Hematopoietic multipotent progenitor cell treated with erythropoietin and hydrocortisone succinate and interleukin-3 and kit ligand, for 6 days (in vitro differentiated cells): Measurements from ENCODE around the gene SMTNL1.

Experiments used
- DNase-seq: peaks from one replicate; pipeline ENCODE4 v3.0.0-alpha.2; 2015

SMTNL1 gene, protein sequence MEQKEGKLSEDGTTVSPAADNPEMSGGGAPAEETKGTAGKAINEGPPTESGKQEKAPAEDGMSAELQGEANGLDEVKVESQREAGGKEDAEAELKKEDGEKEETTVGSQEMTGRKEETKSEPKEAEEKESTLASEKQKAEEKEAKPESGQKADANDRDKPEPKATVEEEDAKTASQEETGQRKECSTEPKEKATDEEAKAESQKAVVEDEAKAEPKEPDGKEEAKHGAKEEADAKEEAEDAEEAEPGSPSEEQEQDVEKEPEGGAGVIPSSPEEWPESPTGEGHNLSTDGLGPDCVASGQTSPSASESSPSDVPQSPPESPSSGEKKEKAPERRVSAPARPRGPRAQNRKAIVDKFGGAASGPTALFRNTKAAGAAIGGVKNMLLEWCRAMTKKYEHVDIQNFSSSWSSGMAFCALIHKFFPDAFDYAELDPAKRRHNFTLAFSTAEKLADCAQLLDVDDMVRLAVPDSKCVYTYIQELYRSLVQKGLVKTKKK

DNA sequence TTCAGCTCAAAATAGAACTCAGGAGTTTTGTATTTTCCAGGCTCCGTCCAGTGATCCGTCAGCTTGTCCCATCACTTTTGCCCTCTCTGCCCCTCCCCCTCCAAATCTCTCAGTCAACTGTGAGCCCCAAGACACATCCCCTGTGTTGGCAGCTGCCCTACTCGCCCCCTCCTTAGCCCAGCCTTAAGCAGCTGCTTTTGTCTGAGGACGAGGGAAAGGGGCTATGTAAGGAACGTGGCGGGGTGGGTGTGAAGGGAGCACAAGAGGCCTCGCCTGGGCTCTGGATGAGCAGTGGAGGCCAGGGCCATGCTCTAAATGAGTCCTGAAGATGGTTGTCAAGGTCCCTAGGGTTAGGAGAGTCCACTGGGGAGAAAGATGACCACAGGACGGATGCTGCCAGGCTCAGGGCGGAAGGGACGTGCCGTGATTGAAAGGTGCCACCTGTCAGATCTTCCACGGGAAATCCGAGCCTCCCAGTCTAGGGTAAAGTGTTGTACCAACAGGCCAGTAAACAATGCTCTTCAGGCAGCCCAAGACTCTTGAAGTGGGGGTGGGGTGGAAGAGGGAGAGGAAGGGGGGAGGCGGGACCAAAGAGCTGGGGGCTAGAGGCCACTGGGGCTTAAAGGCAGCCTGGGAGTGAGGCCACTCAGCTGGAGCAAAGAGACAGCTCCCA is at the start of gene SMTNL1:
SMTNL1 (plus strand) TSS at position 649 of the 673 bp plus-strand sequence. CDS start 5,048 bp downstream, outside the sequence.
- DNase-seq: no peak

DNA sequence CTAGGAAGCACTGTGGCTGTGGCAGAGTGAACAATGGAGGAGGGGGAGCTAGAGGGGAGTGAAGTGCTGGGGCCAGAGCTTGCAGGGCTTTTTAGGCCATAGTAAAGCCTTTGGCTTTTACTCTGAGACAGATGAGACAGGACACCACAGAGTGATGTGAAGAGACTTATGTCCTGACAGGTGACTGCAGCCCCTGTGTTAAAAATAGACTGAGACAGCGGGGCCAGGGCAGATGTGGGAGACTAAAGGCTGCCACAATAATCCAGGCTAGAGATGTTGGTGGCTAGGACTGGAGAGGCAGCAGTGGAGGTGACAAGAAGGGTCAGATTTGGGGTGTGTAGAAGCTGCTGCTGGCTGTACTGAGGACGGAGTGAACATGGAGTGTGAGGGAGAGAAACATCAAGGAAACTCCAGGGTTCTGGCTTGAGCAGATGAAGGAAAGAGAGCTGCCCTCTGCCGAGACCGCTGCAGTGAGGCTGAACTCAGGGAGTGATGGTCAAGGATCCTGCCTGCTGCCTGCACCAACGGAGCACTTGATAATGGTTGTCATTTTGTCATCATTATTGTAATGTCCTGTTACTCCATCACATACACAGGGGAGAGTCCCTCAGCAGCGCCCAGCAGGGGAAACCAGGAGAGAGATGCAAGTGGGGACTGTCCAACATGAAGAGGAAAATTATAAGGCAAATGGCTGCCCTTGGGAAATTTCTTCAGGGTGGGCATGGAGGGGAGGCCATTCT is 49.3 kb upstream of the SMTNL1 start:
- no peak for DNase-seq

DNA sequence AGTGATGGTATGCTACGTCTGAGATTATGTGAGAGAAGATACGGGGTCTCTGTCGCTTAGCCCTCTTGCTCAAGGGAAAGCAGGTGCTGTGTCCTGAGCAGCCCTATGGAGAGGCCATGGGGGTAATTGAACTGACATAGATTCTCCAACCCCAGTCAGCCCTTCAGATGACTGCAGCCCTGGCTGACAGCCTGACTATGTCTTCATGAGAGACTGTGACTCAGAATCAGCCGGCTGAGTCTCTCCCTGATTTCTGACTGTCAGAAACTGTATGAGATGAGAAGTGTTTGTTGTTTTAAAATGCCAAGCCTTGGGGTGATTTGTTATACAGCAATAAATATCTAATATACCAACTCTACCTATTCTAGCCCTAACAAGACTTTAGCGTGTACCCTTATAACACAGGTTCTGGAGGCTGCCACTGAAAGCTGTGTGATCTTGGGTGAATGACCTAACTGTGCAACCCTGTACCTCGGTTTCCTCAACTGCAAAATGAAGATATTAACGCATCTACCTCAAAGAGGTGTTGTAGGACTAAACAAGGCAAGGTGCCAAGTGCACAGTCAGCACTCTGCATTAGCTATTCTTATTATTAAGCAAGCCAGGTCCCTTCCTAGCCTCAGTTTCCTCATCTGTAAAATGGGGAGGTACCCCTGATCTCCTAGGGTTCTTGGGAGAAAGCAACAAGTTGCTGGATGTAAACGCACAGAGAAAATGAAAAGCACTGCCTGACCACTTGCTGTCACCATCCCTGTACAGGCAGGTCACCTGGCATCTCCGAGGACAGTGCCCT is 46.7 kb upstream of the SMTNL1 start:
- no peak for DNase-seq

DNA sequence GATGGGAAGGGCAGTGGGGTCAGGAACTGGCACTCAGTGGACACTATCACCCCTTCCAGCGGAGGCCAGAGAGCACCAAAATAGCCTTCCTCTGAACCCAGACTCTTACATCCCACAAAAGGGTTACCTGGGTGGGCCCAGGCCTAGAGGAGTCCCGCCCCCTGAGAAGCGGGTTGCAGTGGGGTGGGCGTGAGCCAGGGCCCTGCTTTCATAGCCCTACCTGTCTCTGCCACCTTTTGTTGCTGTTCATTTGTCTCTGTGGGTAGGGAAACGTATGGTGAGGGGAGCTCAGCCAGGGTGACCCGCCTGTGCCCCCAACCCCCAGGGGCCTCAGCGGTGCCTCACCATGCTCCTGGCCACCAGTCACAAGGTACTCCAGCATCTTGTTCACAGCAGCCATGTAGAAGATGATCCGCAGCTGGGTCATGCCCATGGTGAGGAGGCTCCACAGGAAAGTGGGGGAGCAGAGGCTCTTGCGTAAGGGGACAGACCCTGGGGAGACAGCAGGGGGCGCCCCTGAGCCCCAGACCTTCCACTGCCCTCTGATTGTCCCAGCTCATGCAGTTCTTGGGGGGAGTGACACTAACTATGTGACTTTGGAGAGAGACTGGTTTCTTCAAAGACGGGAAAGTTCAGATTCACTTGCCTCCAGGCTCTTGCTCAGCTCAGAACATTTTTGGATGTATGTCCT is 45.9 kb upstream of the SMTNL1 start:
- peak; percentile 87 for DNase-seq

DNA sequence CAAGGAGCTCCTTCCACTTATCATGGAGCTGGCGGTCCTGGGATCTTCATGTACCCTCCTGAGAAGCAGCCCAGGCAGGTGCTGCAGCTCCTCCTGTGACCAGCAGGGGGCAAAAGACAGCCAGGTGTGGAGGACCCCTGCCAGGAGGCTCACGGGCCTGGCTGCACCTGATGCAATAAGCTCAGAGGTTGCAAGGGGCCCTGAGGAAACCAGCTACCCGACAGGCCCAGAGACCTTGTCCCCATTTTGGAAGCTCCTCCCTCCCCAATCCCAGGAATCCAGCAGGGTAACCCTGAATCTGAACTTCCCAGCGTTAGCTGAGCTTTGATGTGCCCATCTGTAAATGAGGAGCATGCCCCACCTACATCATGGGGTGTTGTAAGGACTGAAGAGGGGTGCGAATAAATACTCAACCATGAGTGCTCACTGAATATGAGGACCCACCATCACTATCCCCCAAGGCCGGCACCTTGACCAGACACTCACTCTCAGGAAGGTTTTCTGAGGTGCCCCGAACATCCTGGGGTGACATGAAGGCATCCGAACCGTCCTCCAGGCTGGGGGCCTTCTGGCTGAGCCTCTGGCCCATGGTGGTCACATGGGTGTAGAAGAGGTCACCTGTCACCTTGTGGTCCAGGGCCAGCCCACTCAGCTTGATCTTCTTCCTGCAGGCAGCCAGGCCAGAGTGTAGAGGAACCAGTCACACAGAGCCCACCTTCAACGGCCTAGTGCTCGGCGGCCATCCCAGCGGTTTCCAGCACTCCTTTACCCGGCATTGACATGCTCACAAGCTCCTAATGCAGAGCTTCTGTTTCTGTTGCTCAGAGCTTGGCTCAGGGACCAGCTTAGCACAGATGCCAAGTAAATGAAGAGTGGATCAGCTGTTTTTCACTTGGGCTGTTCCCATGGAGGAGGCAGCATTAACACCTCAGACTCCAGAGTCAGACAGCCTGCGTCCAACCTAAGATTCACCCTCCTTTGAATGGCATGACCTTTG is 43.6 kb upstream of the SMTNL1 start:
- peak; percentile 54 for DNase-seq

DNA sequence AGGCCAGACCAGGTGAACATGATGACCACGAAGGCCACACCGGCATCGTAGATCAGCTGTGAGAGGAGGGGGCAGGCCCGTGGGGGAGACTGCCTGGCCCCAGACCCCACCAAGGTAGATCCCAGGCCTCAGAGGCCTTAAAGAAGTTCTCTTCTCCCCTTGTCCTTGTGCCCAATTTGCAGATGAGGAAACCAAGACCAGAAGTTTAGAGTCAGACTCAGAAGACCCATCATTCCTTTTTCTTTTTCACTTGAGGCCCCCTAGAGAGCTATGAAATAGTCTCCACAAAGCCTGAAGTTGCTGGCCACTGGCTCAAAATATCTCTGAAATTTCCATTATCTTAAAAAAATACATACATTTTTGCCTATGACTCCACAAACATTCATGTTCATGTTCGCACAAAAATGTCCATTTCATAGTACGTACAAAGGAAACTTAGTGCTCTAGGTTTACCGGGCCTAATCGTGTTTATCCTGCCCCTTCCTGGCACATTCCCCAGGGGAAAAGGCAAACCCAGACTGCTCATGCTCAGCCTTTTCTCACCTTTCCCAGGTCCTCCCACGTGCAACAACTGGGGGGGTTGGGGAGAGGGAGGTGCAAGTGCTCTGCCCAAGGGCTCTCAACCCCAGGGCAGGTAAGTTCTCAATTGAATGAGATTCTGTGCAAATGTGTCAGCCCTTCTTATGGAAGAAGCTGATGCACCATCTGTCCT is 41.1 kb upstream of the SMTNL1 start:
- no peak for DNase-seq

DNA sequence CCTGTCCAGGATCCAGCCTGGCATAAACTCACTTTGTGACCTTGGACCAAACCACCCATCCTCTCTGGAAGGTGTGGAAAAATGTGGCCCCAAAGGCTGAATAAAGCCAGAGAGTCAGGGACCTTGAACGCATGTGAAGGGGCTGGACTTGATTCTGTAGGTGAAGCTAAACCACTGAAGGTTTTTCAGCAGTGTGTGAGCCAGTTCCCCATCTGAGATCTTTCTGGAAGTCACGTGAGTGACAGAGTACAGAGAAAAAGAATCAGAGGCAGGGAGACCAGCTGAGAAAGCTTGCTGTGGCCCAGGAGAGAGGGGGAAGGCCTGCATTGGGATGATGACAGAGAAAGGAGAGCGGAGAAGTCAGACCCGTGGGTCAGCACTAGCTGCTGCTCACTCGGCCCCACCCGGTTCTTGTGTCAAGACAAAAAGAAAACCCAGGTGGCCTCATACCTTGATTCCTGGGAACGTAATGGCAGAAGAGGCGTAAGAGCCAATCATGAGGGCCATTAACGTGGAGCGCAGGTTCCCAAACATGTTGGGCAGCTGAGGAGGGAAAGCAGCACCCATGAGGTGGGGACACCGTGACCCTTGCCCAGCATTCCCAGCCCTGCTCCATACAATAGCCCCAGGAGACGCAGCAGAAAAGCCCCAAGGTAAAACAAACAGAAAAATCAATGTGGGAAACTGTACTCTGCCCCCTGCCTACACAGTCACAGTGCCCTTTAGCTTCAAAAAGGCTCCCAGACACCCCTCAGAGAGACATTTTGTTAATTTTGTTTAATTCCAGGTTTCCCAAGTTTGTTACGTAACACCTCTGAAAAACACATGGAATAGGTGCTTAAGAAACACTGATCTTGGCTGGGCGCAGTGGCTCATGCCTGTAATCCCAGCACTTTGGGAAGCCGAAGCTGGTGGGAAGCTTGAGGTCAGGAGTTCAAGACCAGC is 39.8 kb upstream of the SMTNL1 start:
- no peak for DNase-seq

DNA sequence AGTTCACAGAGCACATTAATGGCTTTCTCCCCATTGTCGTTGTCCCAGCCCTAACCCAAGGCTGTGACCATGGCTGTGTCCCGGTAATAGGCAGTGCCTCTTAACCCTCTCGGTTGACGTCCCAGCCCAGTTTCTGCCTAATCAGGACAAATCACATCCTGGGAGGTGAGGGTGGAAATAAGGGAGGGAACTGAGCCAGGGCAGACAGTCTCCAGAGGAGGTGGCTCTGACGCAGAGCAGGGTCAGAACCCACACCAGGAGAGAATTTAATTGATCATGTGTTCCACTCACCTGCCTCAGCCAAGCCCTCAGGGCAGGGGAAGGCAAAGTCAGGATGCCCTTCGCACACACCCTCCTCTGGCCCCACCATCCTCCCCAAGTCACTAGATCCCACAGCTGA is 38.9 kb upstream of the SMTNL1 start:
- no peak for DNase-seq

DNA sequence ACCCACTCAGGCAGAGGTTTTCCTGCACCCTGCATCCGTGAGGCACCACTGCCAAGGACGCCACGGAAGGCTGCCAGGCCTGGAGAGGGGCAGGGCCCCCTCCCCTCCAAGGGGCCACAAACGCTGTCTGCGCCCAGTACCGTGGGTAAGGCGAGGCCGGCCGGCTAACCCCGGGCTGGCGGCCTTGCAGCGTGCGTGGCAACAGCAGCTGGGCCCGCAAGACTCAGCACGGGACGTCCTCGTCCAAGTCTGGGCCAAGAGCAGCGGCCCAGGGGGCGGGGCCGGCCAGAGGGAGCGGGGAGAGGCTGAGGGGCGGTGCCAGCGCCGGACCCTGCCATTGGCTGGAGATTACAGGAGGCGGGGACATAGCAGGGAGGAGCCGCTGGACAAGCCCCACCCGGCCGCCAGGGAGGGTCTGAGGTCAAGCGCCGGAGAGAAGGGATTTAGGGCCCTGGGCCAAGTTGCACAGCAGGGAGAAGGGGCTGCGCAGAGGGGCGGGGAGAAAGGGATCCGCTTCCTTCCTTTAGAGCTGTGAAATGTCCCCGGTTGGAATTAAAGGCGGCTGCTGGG is 37.9 kb upstream of the SMTNL1 start:
- peak; percentile 94 for DNase-seq

DNA sequence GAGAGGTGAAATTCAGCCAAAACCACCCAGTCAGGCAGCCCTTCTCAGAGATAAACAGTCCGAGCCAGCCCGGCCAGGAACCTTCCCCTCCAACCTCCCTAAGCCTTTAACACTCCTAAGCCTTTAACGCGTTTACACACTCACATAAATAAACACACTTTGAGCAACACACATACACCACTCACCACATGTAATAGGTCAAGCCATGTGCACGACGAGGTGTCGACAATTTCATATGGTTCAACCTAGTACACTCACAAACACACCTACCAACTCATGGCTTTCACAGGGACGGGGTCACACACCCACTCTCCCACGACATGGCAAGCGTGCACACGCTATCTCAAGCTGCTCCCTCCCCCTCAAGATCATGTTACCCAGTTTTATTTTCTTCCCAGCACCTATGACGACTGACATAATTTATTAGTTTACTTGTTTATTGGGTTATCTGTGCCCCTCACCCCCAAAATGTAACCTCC is 37.4 kb upstream of the SMTNL1 start:
- no peak for DNase-seq

DNA sequence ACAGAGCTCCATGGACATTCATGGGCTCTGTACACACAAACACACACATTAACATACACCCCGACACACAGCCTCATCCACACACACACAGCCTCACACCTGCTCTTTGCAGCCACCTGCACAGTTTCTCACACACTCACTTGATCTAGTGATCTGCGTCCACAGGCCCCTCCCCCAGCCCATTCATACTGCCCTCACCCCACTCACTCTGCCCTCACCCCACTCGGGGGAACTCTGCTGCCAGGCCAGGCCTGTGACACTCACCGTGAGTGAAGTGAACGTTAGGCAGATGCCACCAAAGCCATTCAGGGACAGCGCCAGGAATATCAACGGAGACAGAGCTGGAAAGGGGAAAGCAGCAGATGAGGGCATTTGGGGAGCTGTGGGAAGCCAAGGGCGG is 36.9 kb upstream of the SMTNL1 start:
- no peak for DNase-seq

DNA sequence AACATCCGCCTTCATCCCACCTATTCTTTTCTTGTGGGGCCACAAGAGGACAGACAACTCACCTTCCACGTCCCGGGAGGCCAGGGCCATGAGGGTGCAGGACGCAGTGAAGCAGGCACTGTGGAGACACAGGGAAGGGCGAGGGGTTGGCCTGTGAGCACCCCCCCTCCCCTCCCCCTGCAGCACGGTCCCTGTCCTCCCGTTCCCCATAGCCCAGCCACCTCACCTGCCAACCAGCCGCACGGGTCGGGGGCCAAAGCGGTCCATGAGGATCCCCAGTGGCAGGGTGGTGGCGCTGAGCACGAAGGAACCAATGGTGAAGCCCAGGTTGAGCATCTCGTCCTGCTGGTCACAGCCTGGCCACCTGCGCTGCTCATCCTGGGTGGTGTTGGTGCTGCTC is 36.5 kb upstream of the SMTNL1 start:
- no peak for DNase-seq

DNA sequence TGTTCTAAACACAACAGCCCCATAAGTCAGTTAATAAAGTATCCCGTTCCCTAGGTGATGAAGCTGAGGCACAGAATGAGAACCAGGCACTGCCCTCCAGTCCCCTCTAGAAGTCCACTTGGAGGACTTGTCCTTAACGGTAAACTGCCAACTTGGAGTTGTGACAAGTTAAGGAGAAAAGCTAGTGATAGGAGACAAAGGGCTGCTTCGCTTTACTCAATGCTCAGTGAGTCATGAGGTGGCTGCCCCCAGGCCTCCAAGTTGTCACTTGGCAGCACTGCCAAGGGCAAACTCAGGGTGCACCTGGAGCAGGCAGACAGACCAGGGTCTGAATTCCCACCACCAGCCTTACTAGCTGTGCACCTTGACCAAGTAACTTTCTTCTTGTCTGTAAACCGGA is 35.4 kb upstream of the SMTNL1 start:
- no peak for DNase-seq

DNA sequence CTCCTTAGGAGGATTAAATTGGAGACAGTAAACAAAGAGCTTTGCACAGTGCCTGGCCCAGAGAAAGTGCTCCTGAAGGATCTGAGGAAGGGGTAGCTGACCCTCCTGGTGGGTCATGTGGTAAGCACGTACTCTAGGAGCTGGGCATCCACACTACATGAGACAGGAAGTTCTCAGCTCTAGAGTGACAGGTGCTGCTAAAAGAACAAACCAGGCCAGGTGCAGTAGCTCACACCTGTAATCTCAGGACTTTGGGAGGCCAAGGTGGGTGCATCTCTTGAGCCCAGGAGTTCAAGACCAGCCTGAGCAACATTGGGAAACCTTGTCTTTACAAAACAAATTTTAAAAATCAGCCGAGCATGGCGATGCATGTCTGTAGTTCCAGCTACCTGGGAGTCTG is 35.0 kb upstream of the SMTNL1 start:
- no peak for DNase-seq

DNA sequence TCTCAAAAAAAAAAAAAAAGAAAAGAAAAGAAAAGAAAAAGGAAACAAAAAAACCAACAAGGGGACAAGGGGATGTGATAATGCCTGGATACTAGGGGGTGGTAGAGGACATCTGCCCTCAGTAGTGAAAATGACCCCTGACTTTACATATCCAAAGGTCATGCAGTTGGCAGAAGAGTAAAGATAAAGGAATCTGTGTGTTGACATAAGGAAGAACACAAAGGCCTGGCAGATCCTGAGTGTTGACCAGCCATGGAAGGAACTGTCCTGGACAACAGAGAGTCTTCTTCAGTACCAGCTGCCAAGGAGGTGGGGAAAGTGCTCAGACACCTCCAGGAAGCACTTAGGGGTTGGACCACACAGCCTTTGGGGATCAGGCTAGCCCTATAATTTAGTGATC is 34.5 kb upstream of the SMTNL1 start:
- no peak for DNase-seq

DNA sequence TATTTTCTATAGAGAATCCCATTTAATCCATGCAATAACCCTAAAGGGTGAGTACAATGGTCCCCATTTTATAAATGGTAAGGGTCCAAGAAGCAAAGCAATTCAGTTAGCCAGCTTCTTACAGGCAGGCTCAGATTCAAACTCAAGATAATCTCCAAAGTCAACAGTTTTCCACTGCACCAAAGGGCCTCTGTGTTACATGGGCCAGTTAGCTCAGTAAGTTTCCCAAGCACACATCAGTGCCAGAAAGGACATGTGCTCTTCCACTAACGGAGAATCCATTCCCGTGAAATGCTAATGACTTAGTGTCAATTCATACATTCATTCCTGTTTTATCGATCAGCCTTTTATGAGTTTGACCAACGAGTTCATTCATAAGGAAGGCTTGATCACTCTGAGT is 32.9 kb upstream of the SMTNL1 start:
- DNase-seq: no peak

DNA sequence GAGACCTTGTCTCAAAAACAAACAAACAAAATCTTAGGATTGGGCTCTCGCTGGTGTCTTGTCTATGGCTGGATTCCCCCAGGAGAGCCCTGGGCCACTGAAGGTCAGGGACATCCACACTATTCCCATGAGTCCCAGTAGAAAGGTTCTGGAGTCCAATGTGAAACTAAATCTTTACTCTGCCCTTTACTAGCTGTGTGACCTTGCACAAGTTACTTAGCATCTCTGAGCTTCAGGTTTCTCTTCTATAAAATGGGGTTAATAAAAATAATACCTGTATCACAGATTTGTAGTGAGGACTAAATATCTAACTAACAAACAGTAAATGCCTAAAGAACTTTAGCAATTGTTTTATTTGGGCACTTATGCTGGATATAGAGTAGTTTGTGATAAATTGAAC is 30.9 kb upstream of the SMTNL1 start:
- DNase-seq: no peak
